ENCODE measurements around the gene ALPL.

ALPL gene

DNA sequence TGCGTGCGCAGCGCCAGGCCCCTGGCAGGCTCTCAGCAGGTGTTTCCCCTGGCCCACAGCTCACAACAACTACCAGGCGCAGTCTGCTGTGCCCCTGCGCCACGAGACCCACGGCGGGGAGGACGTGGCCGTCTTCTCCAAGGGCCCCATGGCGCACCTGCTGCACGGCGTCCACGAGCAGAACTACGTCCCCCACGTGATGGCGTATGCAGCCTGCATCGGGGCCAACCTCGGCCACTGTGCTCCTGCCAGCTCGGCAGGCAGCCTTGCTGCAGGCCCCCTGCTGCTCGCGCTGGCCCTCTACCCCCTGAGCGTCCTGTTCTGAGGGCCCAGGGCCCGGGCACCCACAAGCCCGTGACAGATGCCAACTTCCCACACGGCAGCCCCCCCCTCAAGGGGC lies 68.1 kb downstream of the ALPL start:
- TF ChIP-seq, protein P1, sequence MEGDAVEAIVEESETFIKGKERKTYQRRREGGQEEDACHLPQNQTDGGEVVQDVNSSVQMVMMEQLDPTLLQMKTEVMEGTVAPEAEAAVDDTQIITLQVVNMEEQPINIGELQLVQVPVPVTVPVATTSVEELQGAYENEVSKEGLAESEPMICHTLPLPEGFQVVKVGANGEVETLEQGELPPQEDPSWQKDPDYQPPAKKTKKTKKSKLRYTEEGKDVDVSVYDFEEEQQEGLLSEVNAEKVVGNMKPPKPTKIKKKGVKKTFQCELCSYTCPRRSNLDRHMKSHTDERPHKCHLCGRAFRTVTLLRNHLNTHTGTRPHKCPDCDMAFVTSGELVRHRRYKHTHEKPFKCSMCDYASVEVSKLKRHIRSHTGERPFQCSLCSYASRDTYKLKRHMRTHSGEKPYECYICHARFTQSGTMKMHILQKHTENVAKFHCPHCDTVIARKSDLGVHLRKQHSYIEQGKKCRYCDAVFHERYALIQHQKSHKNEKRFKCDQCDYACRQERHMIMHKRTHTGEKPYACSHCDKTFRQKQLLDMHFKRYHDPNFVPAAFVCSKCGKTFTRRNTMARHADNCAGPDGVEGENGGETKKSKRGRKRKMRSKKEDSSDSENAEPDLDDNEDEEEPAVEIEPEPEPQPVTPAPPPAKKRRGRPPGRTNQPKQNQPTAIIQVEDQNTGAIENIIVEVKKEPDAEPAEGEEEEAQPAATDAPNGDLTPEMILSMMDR (IDR thresholded peaks at IDR 0.05; ENCODE audit: control extremely low read depth, extremely low read depth, low read depth, missing control alignments) = no peak
- ChIA-PET CTCF (no interaction called here), POLR2A (no interaction called here)
- no peak for DNase-seq (ENCODE audit: extremely low spot score)

DNA sequence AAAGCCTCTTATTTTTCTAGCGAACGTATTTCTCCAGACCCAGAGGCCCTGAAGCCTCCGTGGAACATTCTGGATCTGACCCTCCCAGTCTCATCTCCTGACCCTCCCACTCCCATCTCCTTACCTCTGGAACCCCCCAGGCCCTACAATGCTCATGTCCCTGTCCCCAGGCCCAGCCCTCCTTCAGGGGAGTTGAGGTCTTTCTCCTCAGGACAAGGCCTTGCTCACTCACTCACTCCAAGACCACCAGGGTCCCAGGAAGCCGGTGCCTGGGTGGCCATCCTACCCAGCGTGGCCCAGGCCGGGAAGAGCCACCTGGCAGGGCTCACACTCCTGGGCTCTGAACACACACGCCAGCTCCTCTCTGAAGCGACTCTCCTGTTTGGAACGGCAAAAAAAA lies 68.7 kb downstream of the ALPL start:
- CTCF ChIA-PET = no interaction called here
- no peak for DNase-seq (ENCODE audit: extremely low spot score)
- TF ChIP-seq, protein P1 (IDR thresholded peaks at IDR 0.05; ENCODE audit: control extremely low read depth, extremely low read depth, low read depth, missing control alignments) = no peak
- POLR2A ChIA-PET = no interaction called here

DNA sequence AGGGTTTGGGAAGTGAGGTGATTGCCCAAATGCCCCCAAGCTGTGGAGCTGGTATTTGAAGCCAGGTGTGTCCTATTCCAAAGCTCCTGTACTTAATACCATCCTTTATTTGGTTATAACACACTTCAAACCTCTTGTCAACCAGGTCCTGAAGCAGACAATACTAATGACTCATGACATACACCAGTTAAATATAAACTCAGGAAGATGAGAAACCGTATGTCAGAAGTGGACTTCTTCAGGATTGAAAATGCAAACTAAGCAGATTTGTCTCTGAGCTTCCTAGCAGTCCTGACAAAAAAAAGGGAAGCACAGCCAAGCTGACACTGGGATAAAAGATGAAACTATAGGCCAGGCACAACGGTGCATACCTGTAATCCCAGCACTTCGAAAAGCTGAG lies 70.6 kb downstream of the ALPL start:
- CTCF ChIA-PET = interaction anchor here (0.7 to 0.8 kb wide), 2 partner anchors 79 to 200 kb away, joined by 3 read pairs; no protein-coding TSS in a partner anchor
- POLR2A ChIA-PET = no interaction called here
- TF ChIP-seq, protein P1 (IDR thresholded peaks at IDR 0.05; ENCODE audit: control extremely low read depth, extremely low read depth, low read depth, missing control alignments) = no peak
- no peak for DNase-seq (ENCODE audit: extremely low spot score)

DNA sequence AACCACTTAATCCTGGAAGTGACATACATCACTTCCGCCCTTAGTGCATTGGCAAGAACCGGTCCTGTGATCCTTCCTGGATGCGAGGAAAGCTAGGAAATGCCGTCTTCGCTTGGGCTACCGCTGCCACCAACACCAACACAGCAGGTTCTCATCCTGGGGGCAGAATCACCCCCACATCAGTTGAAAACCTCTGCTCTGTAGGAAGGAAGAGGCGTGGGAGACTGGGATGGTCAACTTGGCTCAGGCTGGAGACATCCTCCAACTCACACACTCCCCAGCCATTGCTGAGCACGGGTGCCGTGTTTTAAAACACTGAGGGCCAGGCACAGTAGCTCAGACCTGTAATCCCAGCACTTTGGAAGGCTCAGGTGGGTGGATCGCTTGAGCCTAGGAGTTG lies 74.9 kb downstream of the ALPL start:
- TF ChIP-seq, protein P1 (IDR thresholded peaks at IDR 0.05; ENCODE audit: control extremely low read depth, extremely low read depth, low read depth, missing control alignments) = no peak
- ChIA-PET CTCF (interaction anchor here (1.0 to 1.2 kb wide), 2 partner anchors 8 to 11 kb away, joined by 3 read pairs; no protein-coding TSS in a partner anchor), POLR2A (no interaction called here)
- no peak for DNase-seq (ENCODE audit: extremely low spot score)

DNA sequence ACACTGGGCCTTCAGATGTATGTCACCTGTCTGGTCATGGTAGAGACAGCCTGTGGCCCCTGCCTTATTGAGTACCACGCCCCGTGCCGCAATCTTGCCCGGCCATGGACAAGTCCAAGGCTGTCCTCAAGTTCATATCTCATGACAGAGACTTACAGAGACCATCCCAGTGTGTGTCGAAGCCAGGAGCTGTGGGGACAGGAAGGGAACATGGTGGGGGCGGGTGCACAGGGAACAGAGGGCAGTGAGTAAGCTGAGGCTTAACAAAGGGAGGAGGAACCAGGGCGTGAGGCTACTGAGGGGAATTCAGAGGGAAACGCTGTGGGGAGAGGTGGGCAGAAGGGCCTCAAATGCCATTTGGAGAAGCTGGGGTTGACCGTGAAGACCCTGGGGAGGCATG lies 75.8 kb downstream of the ALPL start:
- ChIA-PET POLR2A (no interaction called here), CTCF (no interaction called here)
- TF ChIP-seq, protein P1 (IDR thresholded peaks at IDR 0.05; ENCODE audit: control extremely low read depth, extremely low read depth, low read depth, missing control alignments) = no peak
- DNase-seq (ENCODE audit: extremely low spot score) = no peak

DNA sequence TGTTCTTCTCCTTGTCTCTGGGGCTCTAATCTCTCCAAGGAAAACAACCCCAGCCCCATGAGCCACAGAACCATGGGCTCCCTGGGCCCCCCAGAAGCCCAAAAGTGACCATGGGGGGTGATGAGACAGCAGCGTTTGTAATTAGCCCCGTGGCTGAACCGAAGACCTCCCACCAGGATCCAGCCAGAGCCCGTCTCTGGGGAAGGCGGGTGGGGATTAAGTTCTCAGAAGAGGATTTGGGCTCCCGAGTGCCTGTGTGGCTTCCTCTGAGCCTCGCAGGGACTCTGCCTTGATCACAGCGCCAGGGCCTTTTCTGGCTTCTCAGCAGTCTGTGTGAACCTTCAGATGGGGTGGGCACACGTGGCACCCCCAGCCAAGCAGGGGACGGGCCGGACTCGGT lies 77.0 kb downstream of the ALPL start:
- TF ChIP-seq, protein P1 (IDR thresholded peaks at IDR 0.05; ENCODE audit: control extremely low read depth, extremely low read depth, low read depth, missing control alignments) = no peak
- ChIA-PET CTCF (no interaction called here), POLR2A (no interaction called here)
- no peak for DNase-seq (ENCODE audit: extremely low spot score)

All from GM10248 (cell line).